Measurements from ENCODE around the gene MVD. TPM values are rescaled to one million over a fixed set of nuclear protein-coding genes. Genes with fewer than 3 reads are reported as not detected.

Gene MVD
- total and polyA plus RNA-seq, 4 donors, result 39.1 to 135 (median 119) TPM

DNA sequence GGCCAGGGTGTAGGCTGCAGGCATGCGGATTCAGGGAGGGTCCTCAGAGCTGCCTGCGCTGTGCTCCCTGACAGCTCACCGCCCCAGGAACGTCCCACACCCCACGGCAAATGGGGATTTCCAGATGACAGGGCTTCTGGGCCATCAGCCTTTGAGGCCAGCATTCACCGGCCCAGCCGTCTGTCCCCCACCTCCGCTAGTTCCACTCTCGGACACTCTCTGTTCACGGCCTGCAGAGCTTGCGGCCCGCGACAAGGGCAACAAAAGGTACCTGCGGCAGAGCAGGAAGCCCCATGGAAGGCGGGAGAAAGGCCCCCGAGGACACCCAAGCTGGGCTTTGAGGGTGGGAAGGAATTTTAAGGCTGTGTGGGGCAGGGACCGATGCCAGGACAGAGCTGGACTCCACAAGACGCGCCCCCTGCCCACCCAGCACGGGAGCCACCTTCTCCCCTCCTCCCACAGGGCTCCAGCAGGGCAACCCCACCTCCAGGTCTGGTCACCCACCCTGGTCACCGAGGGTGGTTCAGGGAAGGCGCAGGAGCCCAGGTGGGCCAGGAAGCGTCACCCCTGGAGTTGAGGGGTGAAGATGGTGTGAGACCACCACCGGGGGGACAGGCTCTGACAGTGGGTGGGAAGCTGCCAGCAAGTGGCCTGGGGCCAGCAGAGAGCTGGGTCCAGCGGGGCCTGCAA, 6.5 kb downstream of the MVD start:
- Histone ChIP-seq H3K9ac (ENCODE audit: insufficient read depth in 1 of 2, low read length in 2 of 2) (no peak overlapping the region), H3K4me1 (ENCODE audit: control insufficient read depth in 5 of 5, insufficient read depth in 5 of 5, low read length in 5 of 5) (peaks cover 0 to 9% (median 0%) of the 10 kb centered on the region in 5 donors), H3K27ac (ENCODE audit: low read depth in 1 of 2, low read length in 1 of 2) (no peak overlapping the region), H3K27me3 (ENCODE audit: control insufficient read depth in 3 of 3, insufficient read depth in 3 of 3, low read length in 2 of 3) (no peaks in the 10 kb centered on the region), H3K4me3 (no peak overlapping the region), H3K36me3 (ENCODE audit: control insufficient read depth in 4 of 4, insufficient read depth in 4 of 4, low read length in 4 of 4) (peaks cover 0 to 60% (median 8%) of the 10 kb centered on the region in 4 donors), H3K9me3 (ENCODE audit: control insufficient read depth in 4 of 4, insufficient read depth in 3 of 4, low read length in 3 of 4) (no peaks in the 10 kb centered on the region)
- DNase-seq (no peak), ATAC-seq (ENCODE audit: insufficient read depth, low FRiP score) (no peak)
- TF ChIP-seq, protein P1, sequence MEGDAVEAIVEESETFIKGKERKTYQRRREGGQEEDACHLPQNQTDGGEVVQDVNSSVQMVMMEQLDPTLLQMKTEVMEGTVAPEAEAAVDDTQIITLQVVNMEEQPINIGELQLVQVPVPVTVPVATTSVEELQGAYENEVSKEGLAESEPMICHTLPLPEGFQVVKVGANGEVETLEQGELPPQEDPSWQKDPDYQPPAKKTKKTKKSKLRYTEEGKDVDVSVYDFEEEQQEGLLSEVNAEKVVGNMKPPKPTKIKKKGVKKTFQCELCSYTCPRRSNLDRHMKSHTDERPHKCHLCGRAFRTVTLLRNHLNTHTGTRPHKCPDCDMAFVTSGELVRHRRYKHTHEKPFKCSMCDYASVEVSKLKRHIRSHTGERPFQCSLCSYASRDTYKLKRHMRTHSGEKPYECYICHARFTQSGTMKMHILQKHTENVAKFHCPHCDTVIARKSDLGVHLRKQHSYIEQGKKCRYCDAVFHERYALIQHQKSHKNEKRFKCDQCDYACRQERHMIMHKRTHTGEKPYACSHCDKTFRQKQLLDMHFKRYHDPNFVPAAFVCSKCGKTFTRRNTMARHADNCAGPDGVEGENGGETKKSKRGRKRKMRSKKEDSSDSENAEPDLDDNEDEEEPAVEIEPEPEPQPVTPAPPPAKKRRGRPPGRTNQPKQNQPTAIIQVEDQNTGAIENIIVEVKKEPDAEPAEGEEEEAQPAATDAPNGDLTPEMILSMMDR (IDR thresholded peaks at IDR 0.05; ENCODE audit: control extremely low read depth, extremely low read depth), result no peak
- 86 to 92% methylated on average over 25 of the region's 25 CpGs for WGBS, 2 donors

DNA sequence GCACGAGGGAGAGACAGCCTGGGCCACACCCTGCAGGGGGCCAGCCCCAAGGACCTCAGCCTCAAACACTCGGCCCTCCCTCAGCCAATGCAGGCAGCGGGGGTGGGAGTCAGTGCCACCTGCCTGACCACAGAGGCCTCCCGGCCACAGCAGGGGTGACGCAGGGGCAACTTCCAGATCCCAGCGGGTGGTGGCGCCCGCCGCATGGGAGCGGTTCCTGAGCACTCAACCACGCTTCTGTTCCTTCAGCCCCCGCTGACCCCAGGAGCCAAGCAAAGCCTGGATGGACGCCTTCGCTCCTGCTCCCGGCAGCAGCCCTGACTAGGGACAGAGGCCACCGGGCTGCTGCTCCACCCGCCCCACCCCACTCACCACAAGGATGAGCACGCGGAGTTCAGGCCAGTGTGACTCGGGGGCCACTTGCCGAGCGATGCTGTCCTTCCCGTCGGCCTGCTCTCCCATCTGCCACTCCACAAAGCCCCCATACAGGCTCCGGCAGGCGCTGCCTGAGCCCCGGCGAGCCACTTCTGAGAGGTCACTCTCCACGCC, 7.1 kb downstream of the MVD start:
- H3K9me3 ChIP-seq (ENCODE audit: control insufficient read depth in 4 of 4, insufficient read depth in 3 of 4, low read length in 3 of 4), result no peaks in the 10 kb centered on the region
- TF ChIP-seq, protein P1 (IDR thresholded peaks at IDR 0.05; ENCODE audit: control extremely low read depth, extremely low read depth), result no peak
- H3K9ac ChIP-seq (ENCODE audit: insufficient read depth in 1 of 2, low read length in 2 of 2), result no peak overlapping the region
- peaks cover 0 to 60% (median 8%) of the 10 kb centered on the region in 4 donors for H3K36me3 ChIP-seq (ENCODE audit: control insufficient read depth in 4 of 4, insufficient read depth in 4 of 4, low read length in 4 of 4)
- no peaks in the 10 kb centered on the region for H3K27me3 ChIP-seq (ENCODE audit: control insufficient read depth in 3 of 3, insufficient read depth in 3 of 3, low read length in 2 of 3)
- H3K4me3 ChIP-seq, result no peak overlapping the region
- no peak overlapping the region for H3K27ac ChIP-seq (ENCODE audit: low read depth in 1 of 2, low read length in 1 of 2)
- peaks cover 0 to 12% (median 0%) of the 10 kb centered on the region in 5 donors for H3K4me1 ChIP-seq (ENCODE audit: control insufficient read depth in 5 of 5, insufficient read depth in 5 of 5, low read length in 5 of 5)
- DNase-seq (no peak), ATAC-seq (ENCODE audit: insufficient read depth, low FRiP score) (no peak)
- 91 to 92% methylated on average over 25 to 29 of the region's 29 CpGs for WGBS, 2 donors

DNA sequence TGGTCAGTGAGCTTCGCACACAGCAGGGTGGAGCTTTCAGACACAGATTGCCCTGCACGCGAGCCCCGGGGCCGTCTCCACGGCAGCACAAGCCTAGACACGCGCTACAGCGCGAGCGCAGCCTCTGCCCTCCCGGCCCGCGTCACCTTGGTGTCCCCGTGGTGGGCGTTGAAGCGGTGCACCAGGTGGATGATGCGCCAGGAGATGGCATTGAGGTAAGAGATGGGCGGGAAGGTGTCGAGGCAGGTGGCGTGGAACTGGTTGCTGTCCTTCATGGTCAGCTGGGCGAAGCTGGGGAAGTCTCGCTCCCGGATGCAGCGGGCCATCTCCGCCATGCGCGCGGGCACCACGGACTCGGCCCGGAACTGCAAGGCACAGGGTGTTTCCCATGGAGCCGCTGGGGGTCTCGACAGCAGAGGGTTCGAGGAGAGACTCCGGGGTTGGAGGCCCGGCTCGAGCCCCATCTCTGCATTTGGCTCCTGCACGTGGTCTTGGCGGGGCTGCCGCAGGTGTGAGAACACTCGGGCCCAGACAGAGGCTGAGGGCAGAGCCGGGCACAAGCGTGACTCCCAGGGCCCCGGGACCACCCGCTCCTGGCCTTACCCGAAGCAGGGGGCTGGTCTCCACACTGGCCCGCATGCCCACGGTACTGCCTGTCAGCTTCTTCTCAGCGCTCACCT, 7.7 kb downstream of the MVD start:
- WGBS, 2 donors, result 96 to 97% methylated on average over 50 of the region's 50 CpGs
- DNase-seq (no peak), ATAC-seq (ENCODE audit: insufficient read depth, low FRiP score) (no peak)
- peaks cover 0 to 60% (median 8%) of the 10 kb centered on the region in 4 donors for H3K36me3 ChIP-seq (ENCODE audit: control insufficient read depth in 4 of 4, insufficient read depth in 4 of 4, low read length in 4 of 4)
- no peak overlapping the region for H3K4me3 ChIP-seq
- H3K27me3 ChIP-seq (ENCODE audit: control insufficient read depth in 3 of 3, insufficient read depth in 3 of 3, low read length in 2 of 3), result no peaks in the 10 kb centered on the region
- TF ChIP-seq, protein P1 (IDR thresholded peaks at IDR 0.05; ENCODE audit: control extremely low read depth, extremely low read depth), result no peak
- H3K4me1 ChIP-seq (ENCODE audit: control insufficient read depth in 5 of 5, insufficient read depth in 5 of 5, low read length in 5 of 5), result peaks cover 0 to 12% (median 0%) of the 10 kb centered on the region in 5 donors
- no peaks in the 10 kb centered on the region for H3K9me3 ChIP-seq (ENCODE audit: control insufficient read depth in 4 of 4, insufficient read depth in 3 of 4, low read length in 3 of 4)
- no peak overlapping the region for H3K9ac ChIP-seq (ENCODE audit: insufficient read depth in 1 of 2, low read length in 2 of 2)
- H3K27ac ChIP-seq (ENCODE audit: low read depth in 1 of 2, low read length in 1 of 2), result no peak overlapping the region
